H1 (cell line): ENCODE results near the gene OIP5. TPM values are rescaled to one million over a fixed set of nuclear protein-coding genes. Genes with fewer than 3 reads are reported as not detected.

Experiments used
- CTCF ChIA-PET: fragments of 300-600 bp; sonication (Branson Sonifier 250); formaldehyde crosslinking; loops from one replicate; lab custom pipeline; 2021; ENCODE audit not compliant: partially characterized antibody; lab: Charles Lee
- POLR2A ChIA-PET: fragments of 300-600 bp; sonication (Branson Sonifier 250); formaldehyde crosslinking; loops from one replicate; lab custom pipeline; 2021; ENCODE audit warnings: inconsistent platforms; ENCODE audit not compliant: partially characterized antibody; lab: Charles Lee
- DNase-seq, 2 experiments: peaks; one replicate each; pipeline versions ENCODE4 v3.0.0 to v3.0.0-alpha.2; 2010 to 2022; ENCODE audit warnings: low spot score in 2 of 2, low read depth in 1 of 2, mixed read lengths in 1 of 2
- FAIRE-seq: peaks from 2 replicates; lab custom pipeline; 2011; peaks lifted over from hg19 to GRCh38; lab: Jason Lieb, UNC
- H2AFZ ChIP-seq: 2 replicates; pipeline ENCODE4 v1.8.1; 2012; ENCODE audit warnings: low read length, inconsistent platforms
- H2AK5ac ChIP-seq: 2 replicates; pipeline ENCODE4 v1.6.1; 2013; ENCODE audit warnings: low read depth, low read length
- H2BK120ac ChIP-seq: replicated peaks from 2 replicates; pipeline ENCODE3; 2013; ENCODE audit warnings: low read depth, low read length, inconsistent platforms
- H2BK12ac ChIP-seq: 2 replicates; pipeline ENCODE4 v1.6.1; 2013; ENCODE audit warnings: low read depth, low read length
- H2BK15ac ChIP-seq: 2 replicates; pipeline ENCODE4 v1.6.1; 2013; ENCODE audit warnings: low read length
- H2BK20ac ChIP-seq: 2 replicates; pipeline ENCODE4 v1.6.1; 2013; ENCODE audit warnings: low read length
- H2BK5ac ChIP-seq: 2 replicates; pipeline ENCODE4 v1.6.1; 2013; ENCODE audit warnings: low read depth, low read length
- H3K14ac ChIP-seq: 2 replicates; pipeline ENCODE4 v1.6.1; 2013; ENCODE audit warnings: inconsistent platforms; ENCODE audit not compliant: insufficient read length
- H3K18ac ChIP-seq: 2 replicates; pipeline ENCODE4 v1.6.1; 2013; ENCODE audit warnings: low read length; ENCODE audit errors: extremely low read depth
- H3K23ac ChIP-seq: 2 replicates; pipeline ENCODE4 v1.6.1; 2013; ENCODE audit warnings: inconsistent platforms; ENCODE audit not compliant: insufficient read length
- H3K23me2 ChIP-seq: 2 replicates; pipeline ENCODE4 v1.6.1; 2013; ENCODE audit warnings: low read depth, low read length
- H3K27ac ChIP-seq: 2 replicates; pipeline ENCODE4 v1.6.1; 2011; ENCODE audit warnings: low read depth, low read length, inconsistent platforms
- H3K27me3 ChIP-seq, 4 experiments: replicated peaks in 1 of 4; 1 replicate in 1 of 4; 2 replicates in 3 of 4; pipeline versions ENCODE4 v1.6.1 to v1.8.1; 2011 to 2013; ENCODE audit warnings: low read length in 3 of 4, mild to moderate bottlenecking in 3 of 4, inconsistent platforms in 2 of 4, mixed read lengths in 2 of 4, moderate library complexity in 1 of 4; ENCODE audit not compliant: control insufficient read depth in 3 of 4, insufficient read depth in 3 of 4; ENCODE audit errors: extremely low read depth in 1 of 4
- H3K36me3 ChIP-seq, 4 experiments: 2 replicates each; pipeline versions ENCODE4 v1.6.1 to v1.8.1; 2011 to 2013; ENCODE audit warnings: mild to moderate bottlenecking in 4 of 4, low read length in 3 of 4, moderate library complexity in 2 of 4, control low read depth in 1 of 4, inconsistent platforms in 1 of 4; ENCODE audit not compliant: insufficient read depth in 4 of 4, control insufficient read depth in 2 of 4
- H3K4ac ChIP-seq: replicated peaks from 2 replicates; pipeline ENCODE3; 2013; ENCODE audit warnings: low read length, low read depth, mixed read lengths, inconsistent platforms; ENCODE audit not compliant: insufficient read length
- H3K4me1 ChIP-seq, 4 experiments: replicated peaks in 1 of 4; 1 replicate in 1 of 4; 2 replicates in 3 of 4; pipeline versions ENCODE4 v1.6.1 to v1.8.1; 2011 to 2013; ENCODE audit warnings: low read length in 3 of 4, inconsistent platforms in 2 of 4, mixed read lengths in 1 of 4; ENCODE audit not compliant: insufficient read depth in 4 of 4, control insufficient read depth in 3 of 4
- H3K4me2 ChIP-seq, 2 experiments: 2 replicates each; pipeline versions ENCODE4 v1.6.1 to v1.8.1; 2011 to 2013; ENCODE audit warnings: low read depth in 2 of 2, low read length in 2 of 2, control low read depth in 1 of 2, inconsistent platforms in 1 of 2, mild to moderate bottlenecking in 1 of 2; ENCODE audit not compliant: insufficient read depth in 1 of 2
- H3K4me3 ChIP-seq, 4 experiments: fragments of 200-600, 300-600 bp in 1 of 4; sonication (generic), shearing (Covaris generic), sonication (Bioruptor Twin) in 1 of 4; 2 replicates each; pipeline versions ENCODE4 v1.5.1 to v1.8.1; 2011 to 2016; ENCODE audit warnings: low read length in 4 of 4, low read depth in 3 of 4, control low read depth in 2 of 4, inconsistent platforms in 2 of 4, mild to moderate bottlenecking in 2 of 4, mixed read lengths in 1 of 4, moderate library complexity in 1 of 4; ENCODE audit not compliant: insufficient read depth in 2 of 4; ENCODE audit errors: extremely low read depth in 1 of 4
- H3K56ac ChIP-seq: replicated peaks from 2 replicates; pipeline ENCODE3; 2013; ENCODE audit warnings: low read depth, mild to moderate bottlenecking, mixed read lengths, low read length, inconsistent platforms; ENCODE audit not compliant: insufficient read length
- H3K79me1 ChIP-seq: 2 replicates; pipeline ENCODE4 v1.6.1; 2013; ENCODE audit warnings: low read depth, low read length, control low read depth
- H3K79me2 ChIP-seq, 2 experiments: 2 replicates each; pipeline versions ENCODE4 v1.6.1 to v1.8.1; 2012 to 2013; ENCODE audit warnings: low read length in 2 of 2, mild to moderate bottlenecking in 2 of 2, inconsistent platforms in 1 of 2; ENCODE audit not compliant: insufficient read depth in 2 of 2, control insufficient read depth in 1 of 2
- H3K9ac ChIP-seq, 4 experiments: replicated peaks in 1 of 4; 1 replicate in 1 of 4; 2 replicates in 3 of 4; pipeline versions ENCODE4 v1.6.1 to v1.8.1; 2011 to 2013; ENCODE audit warnings: low read depth in 3 of 4, low read length in 3 of 4, control low read depth in 2 of 4, mild to moderate bottlenecking in 2 of 4, moderate library complexity in 2 of 4, inconsistent platforms in 1 of 4; ENCODE audit errors: extremely low read depth in 1 of 4
- H3K9me3 ChIP-seq, 2 experiments: 2 replicates each; pipeline versions ENCODE4 v1.6.1 to v1.8.1; 2012 to 2013; ENCODE audit warnings: mild to moderate bottlenecking in 2 of 2, moderate library complexity in 2 of 2, control low read depth in 1 of 2, inconsistent platforms in 1 of 2, low read depth in 1 of 2, low read length in 1 of 2, mixed read lengths in 1 of 2; ENCODE audit not compliant: insufficient read depth in 2 of 2
- H4K20me1 ChIP-seq, 2 experiments: replicated peaks in 1 of 2; 2 replicates each; pipeline versions ENCODE3 to v1.8.1; 2011 to 2013; ENCODE audit warnings: inconsistent platforms in 2 of 2, low read length in 2 of 2, mild to moderate bottlenecking in 1 of 2; ENCODE audit not compliant: insufficient read depth in 2 of 2, control insufficient read depth in 1 of 2
- H4K5ac ChIP-seq: 2 replicates; pipeline ENCODE4 v1.6.1; 2013; ENCODE audit warnings: low read length, low read depth, mixed read lengths, inconsistent platforms; ENCODE audit not compliant: insufficient read length
- H4K8ac ChIP-seq: 2 replicates; pipeline ENCODE4 v1.8.0; 2013; ENCODE audit warnings: mild to moderate bottlenecking, moderate library complexity, low read length, inconsistent platforms; ENCODE audit not compliant: insufficient read depth; ENCODE audit errors: extremely low read depth
- H4K91ac ChIP-seq: replicated peaks from 2 replicates; pipeline ENCODE3; 2013; ENCODE audit warnings: low read length, mixed read lengths, inconsistent platforms; ENCODE audit not compliant: insufficient read length
- BRCA1 ChIP-seq: IDR thresholded peaks from 2 replicates; pipeline ENCODE4 v1.6.1; 2012; ENCODE audit warnings: low read depth, low read length, improper control_type of control experiment
- CEBPB ChIP-seq: IDR thresholded peaks from 2 replicates; pipeline ENCODE4 v1.6.1; 2012; ENCODE audit warnings: low read depth, low read length
- HDAC2 ChIP-seq, 2 experiments: fragments of 300-600 bp in 1 of 2; sonication (generic) in 1 of 2; IDR thresholded peaks; 2 replicates each; pipeline ENCODE4 v1.6.1; 2011 to 2012; ENCODE audit warnings: low read depth in 2 of 2, low read length in 2 of 2, mild to moderate bottlenecking in 2 of 2, moderate library complexity in 2 of 2, borderline replicate concordance in 1 of 2, inconsistent platforms in 1 of 2
- JUN ChIP-seq: IDR thresholded peaks from 2 replicates; pipeline ENCODE4 v1.6.1; 2011; ENCODE audit warnings: low read depth, mild to moderate bottlenecking, improper control_type of control experiment, low read length
- KDM5A ChIP-seq: fragments of 200-600 bp; IDR thresholded peaks from 2 replicates; pipeline ENCODE4 v1.7.1; 2012; ENCODE audit warnings: mild to moderate bottlenecking, low read length, inconsistent platforms, mixed read lengths
- POU5F1 ChIP-seq: IDR thresholded peaks from 2 replicates; pipeline ENCODE4 v1.6.1; 2011; ENCODE audit warnings: low read depth, mild to moderate bottlenecking, low read length, moderate library complexity
- RBBP5 ChIP-seq: IDR thresholded peaks from 2 replicates; pipeline ENCODE4 v1.7.1; 2012; ENCODE audit warnings: low read depth, mild to moderate bottlenecking, inconsistent platforms, low read length, moderate library complexity, borderline replicate concordance
- SP2 ChIP-seq: IDR thresholded peaks from 2 replicates; pipeline ENCODE4 v1.6.1; 2012; ENCODE audit warnings: mild to moderate bottlenecking, low read length, inconsistent platforms
- SUZ12 ChIP-seq: fragments of 200-600 bp; sonication (generic); IDR thresholded peaks from 2 replicates; pipeline ENCODE4 v1.6.1; 2012; ENCODE audit warnings: mild to moderate bottlenecking, inconsistent platforms, low read length, moderate library complexity, mixed read lengths
- TAF1 ChIP-seq: IDR thresholded peaks from 2 replicates; pipeline ENCODE4 v1.6.1; 2011; ENCODE audit warnings: mild to moderate bottlenecking, low read depth, low read length
- TBP ChIP-seq: IDR thresholded peaks from 2 replicates; pipeline ENCODE4 v1.6.1; 2011; ENCODE audit warnings: low read depth, low read length, improper control_type of control experiment
- YY1 ChIP-seq: IDR thresholded peaks from 2 replicates; pipeline ENCODE4 v1.6.1; 2011; ENCODE audit warnings: low read depth, mild to moderate bottlenecking, low read length
- WGBS, 2 experiments: shearing (Covaris generic) in 1 of 2; methylation state at CpG; one replicate each; pipeline versions ENCODE4 v1.1.6 to v1.1.7; 2013 to 2015; ENCODE audit warnings: low lambda C conversion rate in 2 of 2, mixed read lengths in 2 of 2, inconsistent platforms in 1 of 2, low coverage in 1 of 2, missing lambda C conversion rate in 1 of 2; ENCODE audit not compliant: insufficient replicate concordance in 2 of 2, insufficient coverage in 1 of 2, insufficient read length in 1 of 2; ENCODE audit errors: extremely low coverage in 1 of 2, missing lambda C conversion rate in 1 of 2; 5-methylcytosine and 5-hydroxymethylcytosine counted together
- polyA plus RNA-seq, 7 experiments: library from polyadenylated mRNA; depleted of rRNA in 3 of 7; stranded (reverse) in 5 of 7; unstranded in 2 of 7; fragments of >200 nt in 5 of 7; fragments of 200-250 nt in 2 of 7; gene quantifications; 1 replicate in 5 of 7; 2 replicates in 1 of 7; 4 replicates in 1 of 7; pipeline versions ENCODE4 v1.2.1 to v1.2.3, GENCODE V29; 2011 to 2013; ENCODE audit warnings: missing spikeins in 2 of 7, mixed read lengths in 2 of 7
- total RNA-seq: library from RNA; stranded (reverse); fragmentation: NEBNext Ultra II Directional; extraction: Animal tissue kit (Norgen Biotek cat#: 25700); gene quantifications from 2 replicates; pipeline ENCODE4 v1.2.1, GENCODE V29; 2021
- TF ChIP-seq, protein P1 (sequence below): IDR thresholded peaks from 2 replicates; pipeline ENCODE4 v1.6.1; 2011; ENCODE audit warnings: low read depth, mild to moderate bottlenecking, low read length; ENCODE audit not compliant: insufficient read depth

Gene OIP5
- total and polyA plus RNA-seq, 2 of the 8 experiments (the other 6 are each of a cell fraction or from before 2014, with no cell fraction given) = 34.8 to 44.5 TPM

GRCh38 chr15:41333026-41333562, 703 bp upstream of the OIP5 start:
- H3K18ac ChIP-seq = peak overlapping the region; percentile 90
- H2BK15ac ChIP-seq = no peak overlapping the region
- peaks cover 2% of the 10 kb centered on the region in 2 experiments for H4K20me1 ChIP-seq
- H3K9ac ChIP-seq = peak overlapping the region; percentile 63 to 85 (median 80)
- CTCF ChIA-PET = interaction anchor here (0.5 to 1.6 kb wide), 8 partner anchors 9 to 299 kb away, joined by 3 to 6 read pairs (median 4); no protein-coding TSS in a partner anchor
- H3K4ac ChIP-seq = peak overlapping the region; percentile 32
- FAIRE-seq (no peak), DNase-seq (no peak)
- WGBS, 2 experiments = 5% methylated on average over 17 of the region's 26 CpGs; no CpG with 5 or more reads in 1 of the 2 experiments
- peak overlapping the region; percentile 52 for H3K56ac ChIP-seq
- peaks cover 19 to 50% of the 10 kb centered on the region in 2 experiments for H3K79me2 ChIP-seq
- H3K36me3 ChIP-seq = peaks cover 0 to 3% (median under 1%) of the 10 kb centered on the region in 4 experiments; a peak in 2 of 8 replicates
- H3K4me2 ChIP-seq = peak overlapping the region; percentile 65 to 71
- H3K23me2 ChIP-seq = no peaks in the 10 kb centered on the region
- no peak overlapping the region for H2BK20ac ChIP-seq
- H2BK5ac ChIP-seq = peak overlapping the region; percentile 61
- H3K23ac ChIP-seq = no peak overlapping the region
- no peak overlapping the region for H2BK120ac ChIP-seq
- H3K14ac ChIP-seq = no peak overlapping the region
- no peak overlapping the region for H2AK5ac ChIP-seq
- H3K9me3 ChIP-seq = no peaks in the 10 kb centered on the region
- peak overlapping the region; percentile 94; the same call in 1 of the 2 replicates for H4K8ac ChIP-seq
- H4K91ac ChIP-seq = peak overlapping the region; percentile 7
- POLR2A ChIA-PET = interaction anchor here (0.8 to 2.6 kb wide), 29 partner anchors 10 to 403 kb away, joined by 3 to 18 read pairs (median 4); partner anchors contain the start of genes CHAC1, CHP1, DLL4 and EXD1
- H4K5ac ChIP-seq = peak overlapping the region; percentile 57
- no peaks in the 10 kb centered on the region; a peak in 1 of 7 replicates for H3K4me1 ChIP-seq
- peak overlapping the region; percentile 83 to 92 (median 90) for H3K4me3 ChIP-seq
- peak overlapping the region; percentile 77; the same call in 1 of the 2 replicates for H3K27ac ChIP-seq
- H2BK12ac ChIP-seq = peak overlapping the region; percentile 52; the same call in 1 of the 2 replicates
- no peaks in the 10 kb centered on the region for H3K27me3 ChIP-seq
- H3K79me1 ChIP-seq = peaks cover 2% of the 10 kb centered on the region
- H2AFZ ChIP-seq = peak overlapping the region; percentile 46; the same call in 1 of the 2 replicates
- no peak for TF ChIP-seq RBBP5
- TF ChIP-seq HDAC2 (IDR thresholded peaks at IDR 0.05; ENCODE audit: borderline replicate concordance in 1 of 2, low read depth in 2 of 2, low read length in 2 of 2) = no peak
- no peak for TF ChIP-seq SP2
- peak; percentile 72 for TF ChIP-seq TBP
- TF ChIP-seq, protein P1, sequence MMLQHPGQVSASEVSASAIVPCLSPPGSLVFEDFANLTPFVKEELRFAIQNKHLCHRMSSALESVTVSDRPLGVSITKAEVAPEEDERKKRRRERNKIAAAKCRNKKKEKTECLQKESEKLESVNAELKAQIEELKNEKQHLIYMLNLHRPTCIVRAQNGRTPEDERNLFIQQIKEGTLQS = no peak
- TF ChIP-seq YY1 = no peak
- TF ChIP-seq KDM5A = no peak
- TF ChIP-seq POU5F1 = no peak
- TF ChIP-seq TAF1 = no peak
- TF ChIP-seq SUZ12 = no peak
- peak; percentile 73; the same call in 1 of the 2 replicates for TF ChIP-seq CEBPB
- TF ChIP-seq BRCA1 = no peak
- TF ChIP-seq JUN = no peak
